OCI-LY3 (cell line): Measurements from ENCODE around the gene KRTAP20-3.

Experiments
- H2AFZ ChIP-seq: fragments of 200-600, 300-600 bp; shearing (Covaris generic); 2 replicates; pipeline ENCODE4 v1.6.0; 2014; ENCODE audit warnings: antibody characterized with exemption, low read depth, low read length
- H3K27ac ChIP-seq: fragments of 200-600, 300-600 bp; sonication (generic); 2 replicates; pipeline ENCODE4 v1.5.1; 2014; ENCODE audit warnings: mild to moderate bottlenecking, low read length, moderate library complexity, mixed read lengths
- H3K27me3 ChIP-seq: fragments of 200-600, 300-600 bp; sonication (generic); 2 replicates; pipeline ENCODE4 v1.6.1; 2014; ENCODE audit warnings: low read depth, low read length, mixed read lengths
- H3K36me3 ChIP-seq: fragments of 200-600, 300-600 bp; sonication (generic); replicated peaks from 2 replicates; pipeline ENCODE3; 2014; ENCODE audit warnings: low read depth, low read length, mixed read lengths
- H3K4me1 ChIP-seq: fragments of 300-600, 200-600 bp; sonication (generic); 2 replicates; pipeline ENCODE4 v1.6.1; 2014; ENCODE audit warnings: low read length, mixed read lengths
- H3K4me2 ChIP-seq: fragments of 200-600, 300-600 bp; sonication (generic); 2 replicates; pipeline ENCODE4 v1.6.1; 2014; ENCODE audit warnings: low read length, mixed read lengths
- H3K4me3 ChIP-seq: fragments of 300-600, 200-600 bp; sonication (generic); 2 replicates; pipeline ENCODE4 v1.5.1; 2014; ENCODE audit warnings: antibody characterized with exemption, mild to moderate bottlenecking, low read length, moderate library complexity
- H3K79me2 ChIP-seq: fragments of 300-600, 200-600 bp; shearing (Covaris generic); 2 replicates; pipeline ENCODE4 v1.6.1; 2014; ENCODE audit warnings: mild to moderate bottlenecking, low read length, mixed read lengths
- H3K9ac ChIP-seq: fragments of 300-600, 200-600 bp; shearing (Covaris generic); 2 replicates; pipeline ENCODE4 v1.6.0; 2014; ENCODE audit warnings: mild to moderate bottlenecking, low read length, moderate library complexity
- H3K9me3 ChIP-seq: fragments of 200-600, 300-600 bp; shearing (Covaris generic); 2 replicates; pipeline ENCODE4 v1.6.1; 2014; ENCODE audit warnings: low read length, mixed read lengths; ENCODE audit not compliant: insufficient read depth
- H4K20me1 ChIP-seq: fragments of 200-600, 300-600 bp; sonication (generic); 2 replicates; pipeline ENCODE4 v1.6.1; 2016; ENCODE audit warnings: low read length, mixed read lengths; ENCODE audit not compliant: insufficient read depth
- CTCF ChIP-seq: fragments of 200-600, 300-600 bp; sonication (generic); IDR thresholded peaks from 2 replicates; pipeline ENCODE4 v1.5.1; 2014; ENCODE audit warnings: antibody characterized with exemption, low read length, low read depth
- EZH2phosphoT487 ChIP-seq: fragments of 200-600 bp; shearing (Covaris generic); IDR thresholded peaks from 2 replicates; pipeline ENCODE4 v1.6.1; 2018; ENCODE audit warnings: antibody characterized with exemption, mixed run types, low read depth

KRTAP20-3 gene

GRCh38 chr21:30620080-30620479 is 22.6 kb upstream of the KRTAP20-3 start:
- TF ChIP-seq EZH2phosphoT487 (no peak), CTCF (no peak)

GRCh38 chr21:30620522-30620921 is 22.1 kb upstream of the KRTAP20-3 start, which contains the start of gene KRTAP20-4:
Gene KRTAP20-4, plus strand, starts transcription at chr21:30620627.
- H3K4me1 ChIP-seq, result peaks cover 32% of the 10 kb centered on the region
- H3K27me3 ChIP-seq, result no peaks in the 10 kb centered on the region
- H3K4me2 ChIP-seq, result peak within 1 kb of the TSS; percentile 22; the same call in 1 of the 2 replicates
- no peak for TF ChIP-seq CTCF
- TF ChIP-seq EZH2phosphoT487, result no peak
- peaks cover 7% of the 10 kb centered on the region; the same call in 1 of the 2 replicates for H3K9me3 ChIP-seq
- H3K36me3 ChIP-seq, result peaks cover 33% of the 10 kb centered on the region
- peak within 1 kb of the TSS; percentile 34; the same call in 1 of the 2 replicates for H3K9ac ChIP-seq
- no peak within 1 kb of the TSS for H3K4me3 ChIP-seq
- H4K20me1 ChIP-seq, result no peaks in the 10 kb centered on the region
- H2AFZ ChIP-seq, result no peak within 1 kb of the TSS; the same call in 1 of the 2 replicates
- H3K27ac ChIP-seq, result peak within 1 kb of the TSS; percentile 81
- H3K79me2 ChIP-seq, result no peaks in the 10 kb centered on the region

More at GRCh38 chr21:30620080-30620479, 22.6 kb upstream of the KRTAP20-3 start:
- H3K27ac ChIP-seq, result peak overlapping the region; percentile 81
- peaks cover 33% of the 10 kb centered on the region for H3K36me3 ChIP-seq
- H3K9me3 ChIP-seq, result peaks cover 7% of the 10 kb centered on the region; the same call in 1 of the 2 replicates
- peak overlapping the region; percentile 22; the same call in 1 of the 2 replicates for H3K4me2 ChIP-seq
- no peaks in the 10 kb centered on the region for H3K27me3 ChIP-seq
- H4K20me1 ChIP-seq, result no peaks in the 10 kb centered on the region
- H2AFZ ChIP-seq, result no peak overlapping the region
- peaks cover 36% of the 10 kb centered on the region for H3K4me1 ChIP-seq
- H3K79me2 ChIP-seq, result no peaks in the 10 kb centered on the region
- no peak overlapping the region for H3K4me3 ChIP-seq
- peak overlapping the region; percentile 34; the same call in 1 of the 2 replicates for H3K9ac ChIP-seq

GRCh38 chr21:30623362-30623761 is 19.3 kb upstream of the KRTAP20-3 start:
- Histone ChIP-seq H3K4me2 (no peak overlapping the region), H3K4me3 (no peak overlapping the region), H3K9me3 (peaks cover 7% of the 10 kb centered on the region; the same call in 1 of the 2 replicates), H3K9ac (no peak overlapping the region), H3K27ac (no peak overlapping the region), H3K27me3 (no peaks in the 10 kb centered on the region), H3K4me1 (peaks cover 14% of the 10 kb centered on the region), H4K20me1 (no peaks in the 10 kb centered on the region), H3K79me2 (no peaks in the 10 kb centered on the region), H3K36me3 (peaks cover 18% of the 10 kb centered on the region), H2AFZ (no peak overlapping the region)
- no peak for TF ChIP-seq CTCF
- no peak for TF ChIP-seq EZH2phosphoT487

GRCh38 chr21:30625449-30626165 is 17.1 kb upstream of the KRTAP20-3 start:
- no peak overlapping the region for H3K27ac ChIP-seq
- no peaks in the 10 kb centered on the region for H4K20me1 ChIP-seq
- TF ChIP-seq EZH2phosphoT487, result no peak
- no peak for TF ChIP-seq CTCF
- no peak overlapping the region for H3K4me3 ChIP-seq
- no peak overlapping the region for H3K4me2 ChIP-seq
- 0 out of 2 replicates have a peak, but pooled peaks cover 1% of the 10 kb centered on the region for H3K9me3 ChIP-seq
- no peaks in the 10 kb centered on the region for H3K79me2 ChIP-seq
- no peaks in the 10 kb centered on the region for H3K27me3 ChIP-seq
- H3K4me1 ChIP-seq, result peaks cover 2% of the 10 kb centered on the region
- H3K9ac ChIP-seq, result no peak overlapping the region
- H3K36me3 ChIP-seq, result peaks cover 1% of the 10 kb centered on the region
- no peak overlapping the region for H2AFZ ChIP-seq
